ENCODE measurements around the gene P2RY2. TPM values are rescaled to one million over a fixed set of nuclear protein-coding genes. Genes with fewer than 3 reads are reported as not detected.

Gene P2RY2
- total RNA-seq, 1 experiment from 2014 or later, result not detected

DNA sequence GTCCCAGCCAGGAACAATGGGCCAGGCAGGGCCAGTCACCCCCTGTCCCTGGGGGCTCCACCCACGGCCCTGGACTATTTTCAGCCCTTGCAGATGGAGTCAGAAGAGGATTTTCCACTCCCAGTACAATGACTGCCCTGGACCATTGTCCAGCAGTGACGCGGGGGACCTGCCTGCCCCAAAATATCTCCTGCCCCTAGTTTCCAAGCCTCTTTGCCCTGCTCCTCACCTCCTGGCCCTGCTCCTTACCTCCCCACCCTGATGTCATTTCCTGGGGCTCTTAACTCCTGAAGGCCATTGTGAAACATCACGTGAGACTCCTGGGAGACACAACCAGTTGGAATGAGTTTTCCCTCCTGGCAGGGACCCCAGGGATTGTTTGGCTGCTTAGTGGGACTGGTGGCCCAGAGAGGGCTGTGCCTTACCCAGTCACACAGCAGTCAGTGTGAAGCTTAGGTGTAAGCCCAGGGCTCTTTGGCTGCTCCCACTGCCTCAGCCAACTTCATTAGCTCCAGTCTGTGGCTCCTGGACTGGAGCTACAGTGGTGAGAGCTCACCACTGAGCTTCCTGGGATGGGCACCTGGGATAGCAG is 22.2 kb downstream of the P2RY2 start:
- no peak for DNase-seq (ENCODE audit: extremely low read depth, low read depth)

GRCh38 chr11:73241300-73241699 is 23.2 kb downstream of the P2RY2 start:
- DNase-seq (ENCODE audit: extremely low read depth, low read depth), result no peak

- peak; percentile 64 for DNase-seq (ENCODE audit: extremely low read depth, low read depth)
These were observed 24.4 kb downstream of the P2RY2 start for GRCh38 chr11:73242251-73243092.

GRCh38 chr11:73243093-73243485 is 25.0 kb downstream of the P2RY2 start:
- no peak for DNase-seq (ENCODE audit: extremely low read depth, low read depth)

DNA sequence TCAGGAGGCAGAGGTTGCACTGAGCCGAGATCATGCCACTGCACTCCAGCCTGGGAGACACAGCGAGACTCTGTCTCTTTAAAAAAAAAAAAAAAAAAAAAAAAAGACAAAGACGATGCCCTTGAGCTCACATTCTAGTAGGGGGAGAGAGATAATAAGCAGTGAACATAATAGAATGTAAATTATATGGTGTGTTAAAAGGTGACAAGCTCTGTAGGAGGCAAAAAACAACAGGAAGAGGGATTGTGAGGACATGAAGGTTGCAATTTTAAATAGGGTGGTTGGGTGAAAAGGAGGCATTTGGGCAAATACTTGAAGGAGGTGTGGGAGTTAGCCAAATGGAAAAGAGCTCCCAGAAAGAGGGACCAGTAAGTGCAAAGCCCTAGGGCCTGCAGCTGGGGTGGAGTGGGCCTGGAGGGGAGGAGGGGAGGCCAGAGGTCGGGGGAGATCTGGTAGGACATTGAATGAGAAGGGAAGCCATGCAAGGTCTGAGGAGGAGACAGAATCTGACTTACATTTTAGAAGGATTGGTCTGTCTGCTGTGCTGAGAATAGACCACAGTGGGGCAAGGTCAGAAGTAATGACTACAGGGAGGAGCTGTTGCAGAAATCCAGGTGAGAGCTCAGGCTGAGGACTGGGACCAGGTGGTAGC is 26.6 kb downstream of the P2RY2 start:
- DNase-seq (ENCODE audit: extremely low read depth, low read depth), result no peak

DNA sequence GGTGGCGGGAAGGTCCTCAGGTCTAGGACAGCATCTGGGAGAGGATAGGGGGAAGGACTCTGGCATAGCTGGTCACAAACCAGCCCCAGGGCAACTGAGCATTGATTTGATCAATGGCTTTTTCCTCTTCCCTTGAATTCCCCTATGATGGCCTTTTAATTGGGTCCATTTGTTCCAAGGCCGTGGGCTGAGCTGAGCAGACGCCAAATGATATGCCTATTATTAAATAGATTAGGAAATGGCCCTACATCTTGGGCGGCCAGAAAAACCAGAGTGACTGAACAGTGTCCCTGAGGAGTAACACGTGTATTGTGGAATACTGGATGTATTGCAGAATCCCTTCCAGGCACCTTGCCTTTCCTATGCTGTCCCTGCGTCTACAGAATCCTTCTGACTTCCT is 27.4 kb downstream of the P2RY2 start:
- DNase-seq (ENCODE audit: extremely low read depth, low read depth), result no peak

GRCh38 chr11:73246303-73246702 is 28.2 kb downstream of the P2RY2 start:
- DNase-seq (ENCODE audit: extremely low read depth, low read depth), result no peak

DNA sequence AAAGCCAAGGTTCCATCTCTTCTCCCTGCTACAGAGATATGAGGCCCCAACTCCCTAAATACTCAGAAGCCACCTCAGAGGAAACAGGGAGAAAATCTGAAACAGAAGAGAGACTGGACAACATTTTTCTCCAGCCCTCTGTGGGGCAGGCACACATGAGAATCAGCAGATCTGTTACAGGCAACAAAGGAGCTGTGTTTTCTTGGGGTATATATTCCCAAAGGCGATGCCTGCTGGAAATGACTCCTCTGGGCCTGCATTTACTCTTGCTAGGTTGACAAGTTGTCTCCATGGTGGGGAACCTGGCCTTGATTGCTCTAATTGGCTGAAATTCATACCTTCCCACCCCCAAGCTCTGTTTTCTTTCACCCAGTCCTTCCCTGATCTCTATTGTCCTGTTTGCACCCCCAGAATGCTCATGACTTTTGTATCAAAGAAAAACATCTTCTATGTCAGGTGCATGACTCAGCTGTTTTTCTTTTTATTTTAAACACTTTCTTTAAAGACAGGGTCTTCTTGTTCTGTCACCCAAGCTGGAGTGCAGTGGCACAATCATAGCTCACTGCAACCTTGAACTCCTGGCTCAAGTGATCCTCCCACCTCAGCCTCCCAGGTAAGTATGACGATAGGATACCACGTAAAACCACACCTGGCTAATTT is 30.6 kb downstream of the P2RY2 start:
- DNase-seq (ENCODE audit: extremely low read depth, low read depth), result no peak

GRCh38 chr11:73249304-73249703 is 31.2 kb downstream of the P2RY2 start:
- no peak for DNase-seq (ENCODE audit: extremely low read depth, low read depth)

DNA sequence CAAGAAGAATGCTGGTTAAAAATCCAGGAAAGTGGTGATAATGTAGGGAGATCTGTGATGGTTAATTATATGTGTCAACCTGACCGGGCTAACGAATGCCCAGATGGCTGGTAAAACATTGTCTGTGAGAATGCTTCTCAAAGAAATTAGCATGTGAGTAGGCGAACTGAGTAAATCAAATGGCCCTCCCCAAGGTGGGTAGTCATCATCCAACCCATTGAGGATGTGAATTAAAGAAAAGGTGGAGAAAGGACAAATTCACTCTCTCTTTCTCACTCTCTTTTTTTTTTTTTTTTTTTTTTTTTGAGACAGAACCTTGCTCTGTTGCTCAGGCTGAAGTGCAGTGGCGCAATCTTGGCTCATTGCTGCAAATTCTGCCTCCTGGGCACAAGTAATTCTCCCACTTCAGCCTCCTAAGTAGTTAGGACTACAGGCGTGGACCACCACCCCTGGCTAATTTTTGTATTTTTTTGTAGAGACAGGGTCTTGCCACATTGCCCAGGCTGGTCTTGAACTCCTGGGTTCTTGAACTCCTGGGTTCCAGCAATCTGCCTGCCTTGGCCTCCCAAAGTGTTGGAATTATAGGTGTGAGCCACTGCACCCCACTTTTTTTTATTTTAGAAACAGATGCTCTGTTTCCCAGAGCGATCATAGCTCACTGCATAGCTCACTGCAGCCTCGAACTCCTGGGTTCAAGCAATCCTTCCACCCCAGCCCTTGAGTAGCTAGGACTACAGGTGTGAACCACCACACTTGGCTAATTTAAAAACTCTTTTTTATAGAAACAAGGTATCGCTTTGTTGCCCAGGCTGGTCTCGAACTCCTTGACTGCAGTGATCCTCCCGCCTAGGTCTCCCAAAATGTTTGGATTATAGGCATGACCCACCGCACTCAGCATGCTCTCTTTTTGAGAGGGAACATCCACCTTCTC is 32.0 kb downstream of the P2RY2 start:
- DNase-seq (ENCODE audit: extremely low read depth, low read depth), result no peak

- no peak for DNase-seq (ENCODE audit: extremely low read depth, low read depth)
These were observed 34.6 kb downstream of the P2RY2 start for GRCh38 chr11:73252577-73253191.

GRCh38 chr11:73257342-73258103 is 39.4 kb downstream of the P2RY2 start:
- no peak for DNase-seq (ENCODE audit: extremely low read depth, low read depth)

DNA sequence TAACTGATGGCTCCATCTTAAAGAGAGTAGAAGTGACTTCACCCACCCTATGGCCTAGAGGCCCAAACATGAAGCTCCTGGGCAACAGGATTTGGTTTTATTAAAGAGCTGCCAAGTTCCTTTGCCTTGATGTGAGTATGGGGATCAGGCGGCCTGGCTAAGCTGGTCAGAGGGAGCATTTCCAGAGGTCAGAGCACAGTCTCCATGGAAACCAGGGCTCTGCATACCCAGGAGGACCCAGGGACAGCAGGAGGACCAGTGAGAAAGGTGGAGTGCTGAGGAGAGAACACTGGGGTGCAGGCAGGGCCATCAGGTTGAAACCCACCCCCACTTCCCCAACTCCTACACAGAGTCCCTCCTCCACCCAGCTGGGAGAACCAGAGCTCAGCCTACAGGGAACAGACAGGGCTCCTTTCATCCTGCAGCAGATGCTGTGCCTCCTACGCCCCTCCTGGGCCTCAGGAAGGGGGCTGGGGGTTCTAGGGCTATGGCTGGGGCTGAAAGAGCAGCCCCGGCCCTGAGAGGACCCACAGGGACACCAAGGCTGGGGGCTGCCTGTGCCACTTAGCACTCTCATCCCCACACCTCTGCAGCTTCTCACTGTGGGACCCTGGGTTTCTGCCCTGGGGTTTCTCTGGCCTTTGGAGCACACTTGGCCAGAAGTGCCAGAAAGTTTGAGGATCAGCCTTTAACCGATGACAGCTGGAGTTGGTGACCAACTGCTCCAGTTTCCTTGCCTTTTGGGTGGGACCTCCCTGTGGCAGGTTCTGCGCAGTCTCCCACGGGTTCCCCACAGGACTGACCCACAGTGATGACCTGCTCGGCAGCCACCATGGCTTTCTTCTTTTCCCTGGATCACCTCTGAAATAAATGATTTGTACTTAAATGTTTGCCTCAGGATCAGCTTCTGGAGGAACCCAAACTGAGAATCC is 40.3 kb downstream of the P2RY2 start:
- no peak for DNase-seq (ENCODE audit: extremely low read depth, low read depth)

DNA sequence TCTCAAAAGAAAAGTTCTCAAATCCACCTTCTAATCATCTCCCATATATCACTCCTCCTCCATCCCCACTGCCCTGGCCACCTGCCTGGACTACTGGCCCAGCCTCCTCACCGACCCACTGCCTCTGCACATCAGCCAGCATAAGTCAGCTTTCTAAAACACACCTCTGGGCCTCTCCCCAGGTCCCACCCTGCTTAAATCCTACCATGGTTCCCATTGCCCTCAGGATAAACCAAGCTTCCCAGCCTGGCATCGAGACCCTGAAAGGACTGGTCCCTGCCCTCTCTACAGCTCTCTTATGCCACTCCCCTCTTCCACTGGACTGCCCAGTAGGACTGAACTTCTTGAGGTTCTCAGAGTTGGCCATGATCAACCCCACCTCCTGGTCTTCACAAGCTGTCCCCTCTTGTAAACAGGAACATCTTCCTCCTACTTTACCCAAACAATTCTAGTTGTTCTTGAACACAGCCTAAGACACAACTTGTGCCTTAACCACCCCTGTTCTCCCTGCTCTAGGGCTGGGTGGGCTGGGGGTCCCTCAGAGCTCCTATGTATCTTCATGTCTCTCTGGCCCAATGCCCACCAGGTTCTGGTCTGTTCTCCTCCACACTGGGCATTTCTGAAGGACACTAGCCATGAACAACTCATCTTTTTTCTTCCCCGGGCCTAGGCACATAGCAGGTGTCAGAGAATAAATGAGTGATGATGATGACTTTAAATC is 41.5 kb downstream of the P2RY2 start:
- DNase-seq (ENCODE audit: extremely low read depth, low read depth), result no peak

GRCh38 chr11:73260127-73260457 is 42.0 kb downstream of the P2RY2 start:
- no peak for DNase-seq (ENCODE audit: extremely low read depth, low read depth)

DNA sequence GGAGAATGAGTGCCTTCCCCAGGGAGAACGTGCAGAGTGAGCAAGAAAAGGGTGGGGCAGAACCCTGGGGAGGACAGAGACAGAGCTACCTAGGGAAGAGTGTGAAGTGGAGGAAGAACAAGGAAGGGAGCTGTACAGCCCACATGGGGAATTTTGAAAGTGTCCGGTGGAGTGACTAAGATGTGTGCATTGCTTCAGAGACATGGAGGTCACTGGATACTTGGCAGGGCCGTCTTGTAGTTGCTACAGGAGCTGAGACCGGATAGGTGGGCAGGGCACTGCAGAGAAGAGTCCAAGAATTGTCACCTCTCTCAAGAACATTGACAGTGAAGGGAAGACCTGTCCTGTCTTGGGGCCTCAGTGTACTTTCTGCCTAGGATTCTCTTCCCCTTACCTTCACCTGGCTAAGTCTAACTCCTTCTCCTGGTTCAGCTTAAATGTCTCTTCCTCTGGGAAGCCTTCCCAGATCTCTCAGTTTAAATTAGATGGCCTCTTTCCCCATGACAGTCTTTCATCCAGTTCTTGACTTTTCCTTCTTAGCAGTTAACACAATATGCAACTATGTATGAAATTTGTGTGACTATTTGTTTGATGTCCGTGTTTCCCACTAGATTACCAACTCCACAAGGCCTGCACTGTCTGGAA is 44.9 kb downstream of the P2RY2 start:
- no peak for DNase-seq (ENCODE audit: extremely low read depth, low read depth)

DNA sequence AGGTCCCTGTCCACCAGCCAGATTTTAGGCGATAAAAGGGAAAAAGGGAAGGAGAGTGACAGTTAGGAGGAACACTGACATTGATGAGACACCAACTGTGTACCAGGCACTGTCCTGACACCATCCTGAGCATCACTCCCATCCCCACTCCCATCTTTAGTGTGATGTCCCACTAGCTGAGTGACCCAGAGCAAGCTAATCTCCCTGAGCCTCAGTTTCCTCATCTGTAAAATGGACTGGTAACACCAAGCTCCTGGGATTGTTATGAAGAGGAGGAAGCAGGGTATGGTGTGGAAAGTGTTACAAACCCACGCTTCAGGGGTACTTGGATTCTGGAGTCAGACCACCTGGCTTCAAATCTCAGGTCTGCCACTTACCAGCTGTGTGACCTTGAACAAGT is 45.6 kb downstream of the P2RY2 start:
- DNase-seq (ENCODE audit: extremely low read depth, low read depth), result no peak

Data from NCI-H460 (cell line).